HCT116 (cell line): ENCODE data around the gene FREM3. TPM values are rescaled to one million over a fixed set of nuclear protein-coding genes. Genes with fewer than 3 reads are reported as not detected.

Experiments used
- ATAC-seq: fragments of 200-7000 bp; cut with Tn5 transposase; 2 replicates; pipeline ENCODE4 v1.9.1; 2020; ENCODE audit warnings: mild to moderate bottlenecking, moderate library complexity
- BruUV-seq: library from RNA; stranded (reverse); fragments of 400-500 nt; replicated peaks from 2 replicates; lab custom pipeline; 2021; lab: Mats Ljungman, UMichigan
- CTCF ChIA-PET: fragments of 300-600 bp; sonication (Branson Sonifier 250); formaldehyde crosslinking; loops from one replicate; lab custom pipeline; 2021; ENCODE audit warnings: antibody characterized with exemption; lab: Charles Lee
- POLR2A ChIA-PET: fragments of 300-600, 350-600 bp; sonication (Branson Sonifier 250); formaldehyde crosslinking; loops from one replicate; lab custom pipeline; 2021; ENCODE audit warnings: antibody characterized with exemption; lab: Charles Lee
- RAD21 ChIA-PET, 2 experiments: fragments of 300-600 bp; sonication (Branson Sonifier 250); formaldehyde crosslinking; loops; one replicate each; lab custom pipeline; 2023; ENCODE audit warnings: low total read pairs in 2 of 2; ENCODE audit not compliant: uncharacterized antibody in 2 of 2, unreplicated experiment in 2 of 2, low non-redundant PET in 1 of 2; lab: Charles Lee
- DNase-seq: peaks from one replicate; pipeline ENCODE4 v3.0.0-alpha.2; 2010; ENCODE audit warnings: low read depth, low spot score
- H2AFZ ChIP-seq: fragments of 200-600 bp; shearing (Covaris generic), sonication (generic); 2 replicates; pipeline ENCODE4 v1.6.1; 2017; ENCODE audit warnings: low read depth, mixed run types, mixed read lengths, antibody characterized with exemption, low read length; ENCODE audit not compliant: poor library complexity, severe bottlenecking
- H3K27ac ChIP-seq: 2 replicates; pipeline ENCODE4 v1.5.1; 2012; ENCODE audit warnings: low read depth, low read length
- H3K27me3 ChIP-seq: fragments of 200-600 bp; sonication (generic); 2 replicates; pipeline ENCODE4 v1.6.1; 2016; ENCODE audit warnings: mixed run types, low read length, mixed read lengths; ENCODE audit not compliant: insufficient read depth
- H3K36me3 ChIP-seq, 2 experiments: fragments of 200-500 bp in 1 of 2; fragments of 200-600 bp in 1 of 2; sonication (Bioruptor generic) in 1 of 2; sonication (generic) in 1 of 2; 2 replicates each; pipeline versions ENCODE4 v1.5.1 to v1.6.1; 2014 to 2016; ENCODE audit warnings: low read length in 2 of 2, inconsistent platforms in 1 of 2, mixed read lengths in 1 of 2, mixed run types in 1 of 2; ENCODE audit not compliant: insufficient read depth in 2 of 2, control insufficient read depth in 1 of 2
- H3K4me1 ChIP-seq, 2 experiments: fragments of 200-600 bp in 1 of 2; sonication (generic) in 1 of 2; 2 replicates each; pipeline versions ENCODE4 v1.5.1 to v1.6.1; 2012 to 2017; ENCODE audit warnings: low read length in 2 of 2, inconsistent platforms in 1 of 2, mild to moderate bottlenecking in 1 of 2, mixed read lengths in 1 of 2, mixed run types in 1 of 2, moderate library complexity in 1 of 2; ENCODE audit not compliant: insufficient read depth in 2 of 2, control insufficient read depth in 1 of 2
- H3K4me2 ChIP-seq: fragments of 200-600 bp; sonication (generic); 2 replicates; pipeline ENCODE4 v1.6.1; 2017; ENCODE audit warnings: mixed run types, low read length, mixed read lengths
- H3K4me3 ChIP-seq, 2 experiments: fragments of 200-600 bp in 1 of 2; sonication (generic) in 1 of 2; replicated peaks in 1 of 2; 2 replicates each; pipeline ENCODE4 v1.5.1; 2011 to 2016; ENCODE audit warnings: low read length in 2 of 2, control low read depth in 1 of 2, low read depth in 1 of 2, mild to moderate bottlenecking in 1 of 2, mixed read lengths in 1 of 2, mixed run types in 1 of 2
- H3K79me2 ChIP-seq: fragments of 200-600 bp; sonication (generic); 2 replicates; pipeline ENCODE4 v1.6.1; 2017; ENCODE audit warnings: mild to moderate bottlenecking, mixed run types, low read length, moderate library complexity, mixed read lengths; ENCODE audit not compliant: insufficient read depth
- H3K9ac ChIP-seq: fragments of 200-600 bp; sonication (generic); 2 replicates; pipeline ENCODE4 v1.6.1; 2016; ENCODE audit warnings: low read length, mixed read lengths
- H3K9me2 ChIP-seq: fragments of 200-600 bp; sonication (generic), shearing (Covaris generic); 2 replicates; pipeline ENCODE4 v1.6.1; 2017; ENCODE audit warnings: mixed run types, mild to moderate bottlenecking, moderate library complexity; ENCODE audit not compliant: insufficient read depth
- H3K9me3 ChIP-seq, 2 experiments: fragments of 200-500 bp in 1 of 2; fragments of 200-600 bp in 1 of 2; sonication (Bioruptor generic) in 1 of 2; sonication (generic) in 1 of 2; 2 replicates each; pipeline ENCODE4 v1.6.1; 2014 to 2017; ENCODE audit warnings: low read length in 2 of 2, mixed read lengths in 2 of 2, inconsistent platforms in 1 of 2, low read depth in 1 of 2, mild to moderate bottlenecking in 1 of 2, mixed run types in 1 of 2, moderate library complexity in 1 of 2; ENCODE audit not compliant: control insufficient read depth in 1 of 2, insufficient read depth in 1 of 2
- H4K20me1 ChIP-seq: fragments of 200-600 bp; sonication (generic), shearing (Covaris generic); 2 replicates; pipeline ENCODE4 v1.6.1; 2017; ENCODE audit warnings: mixed run types, mild to moderate bottlenecking, moderate library complexity; ENCODE audit not compliant: insufficient read depth
- CTCF ChIP-seq, 3 experiments: fragments of 200-600 bp in 1 of 3; sonication (generic) in 1 of 3; IDR thresholded peaks in 2 of 3; conservative IDR thresholded peaks in 1 of 3; 2 replicates each; pipeline ENCODE4 v1.5.1; 2012 to 2017; ENCODE audit warnings: low read depth in 2 of 3, low read length in 2 of 3, antibody characterized with exemption in 1 of 3, borderline replicate concordance in 1 of 3, control low read depth in 1 of 3, mild to moderate bottlenecking in 1 of 3, mixed read lengths in 1 of 3, mixed run types in 1 of 3, moderate library complexity in 1 of 3; ENCODE audit not compliant: insufficient read depth in 1 of 3
- EZH2 ChIP-seq: fragments of 200-600 bp; sonication (generic); IDR thresholded peaks from 2 replicates; pipeline ENCODE4 v1.6.1; 2017; ENCODE audit warnings: antibody characterized with exemption, mixed run types
- JUND ChIP-seq: IDR thresholded peaks from 2 replicates; pipeline ENCODE4 v1.6.1; 2012
- MAX ChIP-seq: IDR thresholded peaks from 2 replicates; pipeline ENCODE4 v1.6.1; 2012
- RAD21 ChIP-seq: IDR thresholded peaks from 2 replicates; pipeline ENCODE4 v1.6.1; 2012; ENCODE audit warnings: low read depth, mild to moderate bottlenecking
- REST ChIP-seq: IDR thresholded peaks from 2 replicates; pipeline ENCODE4 v1.6.1; 2012; ENCODE audit warnings: low read depth
- SIN3A ChIP-seq: IDR thresholded peaks from 2 replicates; pipeline ENCODE4 v1.6.1; 2012; ENCODE audit warnings: low read depth
- TCF7L2 ChIP-seq: IDR thresholded peaks from 2 replicates; pipeline ENCODE4 v1.7.0; 2011; ENCODE audit warnings: borderline replicate concordance, inconsistent platforms; ENCODE audit not compliant: insufficient read depth, insufficient read length; ENCODE audit errors: extremely low read depth
- ZBTB33 ChIP-seq: IDR thresholded peaks from 2 replicates; pipeline ENCODE4 v1.6.1; 2011; ENCODE audit warnings: mild to moderate bottlenecking, low read length, moderate library complexity; ENCODE audit not compliant: insufficient replicate concordance; ENCODE audit errors: extremely low read depth
- intact Hi-C: fragments of 100-400 bp; cut with micrococcal nuclease; formaldehyde crosslinking; loops from 2 replicates; pipeline ENCODE4 v1.10.0; 2022
- total RNA-seq: library from RNA; stranded (reverse); gene quantifications from one replicate; pipeline ENCODE4 v1.2.1, GENCODE V29; 2021; ENCODE audit not compliant: unreplicated experiment
- TF ChIP-seq, protein P1 (sequence below): IDR thresholded peaks from 2 replicates; pipeline ENCODE4 v1.6.1; 2012

Gene FREM3
- total RNA-seq, 1 experiment from 2014 or later, result not detected

- Histone ChIP-seq H3K4me3 (no peak overlapping the region), H3K4me2 (no peak overlapping the region), H3K27ac (no peak overlapping the region), H3K9me3 (0 out of 4 replicates have a peak, but pooled peaks cover 0 to 3% of the 10 kb centered on the region in 2 experiments), H3K9ac (no peak overlapping the region), H3K36me3 (no peaks in the 10 kb centered on the region), H3K27me3 (no peaks in the 10 kb centered on the region), H3K4me1 (no peaks in the 10 kb centered on the region), H3K79me2 (no peaks in the 10 kb centered on the region), H4K20me1 (no peaks in the 10 kb centered on the region), H2AFZ (no peak overlapping the region), H3K9me2 (no peaks in the 10 kb centered on the region)
- no TSS peak for BruUV-seq
- ATAC-seq (peak; percentile 79), DNase-seq (peak; percentile 18)
- CTCF ChIA-PET, result no interaction called here
- peak in 2 of 3 experiments; percentile 27 to 28; a peak in 3 of 6 replicates for TF ChIP-seq CTCF (IDR thresholded peaks at IDR 0.05 in 2 of 3, conservative IDR thresholded peaks at IDR 0.05 in 1 of 3; ENCODE audit: borderline replicate concordance in 1 of 3, insufficient read depth in 1 of 3, low read depth in 2 of 3, low read length in 2 of 3)
- TF ChIP-seq SIN3A, result no peak
- peak; percentile 55 for TF ChIP-seq RAD21
- TF ChIP-seq, protein P1, sequence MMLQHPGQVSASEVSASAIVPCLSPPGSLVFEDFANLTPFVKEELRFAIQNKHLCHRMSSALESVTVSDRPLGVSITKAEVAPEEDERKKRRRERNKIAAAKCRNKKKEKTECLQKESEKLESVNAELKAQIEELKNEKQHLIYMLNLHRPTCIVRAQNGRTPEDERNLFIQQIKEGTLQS, result no peak
- RAD21 ChIA-PET, result no interaction called here
- intact Hi-C loops, result loop anchor here (5.0 to 10.0 kb wide), 2 partner anchors 437 to 555 kb away; partner anchors contain the start of gene GYPA
- POLR2A ChIA-PET, result no interaction called here
Observed at GRCh38 chr4:143587703-143588102, 112.8 kb downstream of the FREM3 start.

- no peaks in the 10 kb centered on the region for H3K9me2 ChIP-seq
- no peak for DNase-seq
- no peak overlapping the region for H3K27ac ChIP-seq
- no peak for TF ChIP-seq MAX
- TF ChIP-seq TCF7L2, result no peak
- no peak for TF ChIP-seq JUND
- TF ChIP-seq EZH2, result no peak
- no peak for TF ChIP-seq REST
- TF ChIP-seq ZBTB33, result no peak
- H3K9me3 ChIP-seq, result 0 out of 4 replicates have a peak, but pooled peaks cover 0 to 3% of the 10 kb centered on the region in 2 experiments
- H3K4me3 ChIP-seq, result no peak overlapping the region
- BruUV-seq, result no TSS peak
- H4K20me1 ChIP-seq, result no peaks in the 10 kb centered on the region
- ChIA-PET CTCF (no interaction called here), RAD21 (no interaction called here), POLR2A (no interaction called here)
- H3K36me3 ChIP-seq, result no peaks in the 10 kb centered on the region
- no peaks in the 10 kb centered on the region for H3K27me3 ChIP-seq
- H3K79me2 ChIP-seq, result no peaks in the 10 kb centered on the region
- no peak for ATAC-seq
- intact Hi-C loops, result loop anchor here (5.0 to 10.0 kb wide), 2 partner anchors 439 to 556 kb away; partner anchors contain the start of gene GYPA
- no peaks in the 10 kb centered on the region for H3K4me1 ChIP-seq
- H3K9ac ChIP-seq, result no peak overlapping the region
- no peak overlapping the region for H3K4me2 ChIP-seq
- no peak overlapping the region for H2AFZ ChIP-seq
Observed at GRCh38 chr4:143586080-143586479, 114.4 kb downstream of the FREM3 start.
